ENCODE results near the gene FER1L5.

Gene FER1L5

GRCh38 chr2:96622544-96622943 lies 20.0 kb upstream of the FER1L5 start:
- TF ChIP-seq GATA3 (IDR thresholded peaks at IDR 0.05; ENCODE audit: low read depth, low read length) = no peak
- TF ChIP-seq GATA2 (IDR thresholded peaks at IDR 0.05; ENCODE audit: low read depth, low read length) = no peak

DNA sequence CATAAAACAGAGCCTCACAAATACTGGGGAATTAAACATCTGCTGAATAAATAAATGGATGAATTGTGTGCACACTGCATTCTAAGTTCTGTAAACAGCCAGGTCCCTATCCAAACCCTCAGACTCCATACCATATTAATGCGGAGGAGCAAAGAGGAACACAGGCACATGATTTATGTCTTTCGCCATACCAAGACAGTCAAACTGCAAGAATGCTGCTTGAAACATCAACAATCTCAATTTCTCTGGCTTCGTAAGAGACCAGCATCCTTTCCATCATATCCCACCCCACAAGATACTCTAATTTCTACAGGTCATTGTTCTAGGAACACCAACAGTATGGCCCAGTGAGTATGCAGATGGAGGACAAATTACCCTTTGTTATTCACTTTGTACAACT lies 19.4 kb upstream of the FER1L5 start:
- no peak for TF ChIP-seq GATA3 (IDR thresholded peaks at IDR 0.05; ENCODE audit: low read depth, low read length)
- TF ChIP-seq GATA2 (IDR thresholded peaks at IDR 0.05; ENCODE audit: low read depth, low read length) = no peak

GRCh38 chr2:96625571-96626552 lies 16.7 kb upstream of the FER1L5 start:
- no peak for TF ChIP-seq GATA3 (IDR thresholded peaks at IDR 0.05; ENCODE audit: low read depth, low read length)
- no peak for TF ChIP-seq GATA2 (IDR thresholded peaks at IDR 0.05; ENCODE audit: low read depth, low read length)

- no peak for TF ChIP-seq GATA3 (IDR thresholded peaks at IDR 0.05; ENCODE audit: low read depth, low read length)
- TF ChIP-seq GATA2 (IDR thresholded peaks at IDR 0.05; ENCODE audit: low read depth, low read length) = no peak
Observed at GRCh38 chr2:96626553-96626942, 16.0 kb upstream of the FER1L5 start.

DNA sequence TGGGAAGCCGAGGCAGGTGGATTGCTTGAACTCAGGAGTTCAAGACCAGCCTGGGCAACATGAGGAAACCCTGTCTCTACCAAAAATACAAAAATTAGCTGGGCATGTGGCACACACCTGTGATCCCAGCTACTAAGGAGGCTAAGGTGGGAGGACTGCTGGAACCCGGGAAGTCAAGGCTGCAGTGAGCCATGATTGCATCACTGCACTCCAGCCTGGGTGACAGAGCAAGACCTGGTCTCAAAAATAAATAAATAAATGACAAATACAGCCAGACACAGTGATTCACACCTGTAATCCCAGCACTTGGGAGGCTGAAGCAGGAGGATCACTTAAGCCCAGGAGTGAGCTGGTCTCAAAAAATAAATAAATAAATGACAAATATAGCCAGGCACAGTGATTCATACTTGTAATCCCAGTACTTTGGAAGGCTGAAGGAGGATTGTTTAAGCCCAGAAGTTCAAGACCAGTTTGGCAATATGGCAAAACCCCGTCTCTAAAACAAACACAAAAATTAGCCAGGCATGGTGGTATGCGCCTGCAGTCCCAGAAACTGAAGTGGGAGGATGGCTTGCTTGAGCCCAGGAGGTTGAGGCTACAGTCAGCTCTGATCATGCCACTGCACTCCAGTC lies 10.6 kb upstream of the FER1L5 start:
- TF ChIP-seq GATA2 (IDR thresholded peaks at IDR 0.05; ENCODE audit: low read depth, low read length) = no peak
- TF ChIP-seq GATA3 (IDR thresholded peaks at IDR 0.05; ENCODE audit: low read depth, low read length) = no peak

DNA sequence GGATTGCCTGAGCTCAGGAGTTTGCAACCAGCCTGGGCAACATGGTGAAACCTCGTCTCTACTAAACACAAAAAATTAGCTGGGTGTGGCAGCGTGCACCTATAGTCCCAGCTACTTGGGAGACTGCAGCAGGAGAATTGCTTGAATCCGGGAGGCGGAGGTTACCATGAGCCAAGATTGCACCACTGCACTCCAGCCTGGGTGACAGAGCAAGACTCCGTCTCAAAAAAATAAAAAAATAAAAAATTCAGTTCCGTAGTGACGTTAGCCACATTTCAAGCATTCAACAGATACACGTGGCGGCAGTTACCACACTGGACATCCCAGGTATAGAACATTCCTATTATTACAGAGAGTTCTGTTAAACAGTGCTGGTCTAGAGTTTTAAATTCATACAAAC lies 8.9 kb upstream of the FER1L5 start:
- TF ChIP-seq GATA2 (IDR thresholded peaks at IDR 0.05; ENCODE audit: low read depth, low read length) (no peak), GATA3 (IDR thresholded peaks at IDR 0.05; ENCODE audit: low read depth, low read length) (no peak)

GRCh38 chr2:96636551-96637171 lies 5.9 kb upstream of the FER1L5 start:
- TF ChIP-seq GATA2 (IDR thresholded peaks at IDR 0.05; ENCODE audit: low read depth, low read length) (no peak), GATA3 (IDR thresholded peaks at IDR 0.05; ENCODE audit: low read depth, low read length) (no peak)

GRCh38 chr2:96637385-96638143 lies 5.0 kb upstream of the FER1L5 start:
- TF ChIP-seq GATA2 (IDR thresholded peaks at IDR 0.05; ENCODE audit: low read depth, low read length) (no peak), GATA3 (IDR thresholded peaks at IDR 0.05; ENCODE audit: low read depth, low read length) (no peak)

GRCh38 chr2:96638144-96639121 lies 4.1 kb upstream of the FER1L5 start, which contains the start of gene KANSL3:
Gene KANSL3 (minus strand): TSS chr2:96638312. CDS start chr2:96637135, 1,177 bp downstream.
- TF ChIP-seq GATA3 (IDR thresholded peaks at IDR 0.05; ENCODE audit: low read depth, low read length) = no peak
- no peak for TF ChIP-seq GATA2 (IDR thresholded peaks at IDR 0.05; ENCODE audit: low read depth, low read length)

DNA sequence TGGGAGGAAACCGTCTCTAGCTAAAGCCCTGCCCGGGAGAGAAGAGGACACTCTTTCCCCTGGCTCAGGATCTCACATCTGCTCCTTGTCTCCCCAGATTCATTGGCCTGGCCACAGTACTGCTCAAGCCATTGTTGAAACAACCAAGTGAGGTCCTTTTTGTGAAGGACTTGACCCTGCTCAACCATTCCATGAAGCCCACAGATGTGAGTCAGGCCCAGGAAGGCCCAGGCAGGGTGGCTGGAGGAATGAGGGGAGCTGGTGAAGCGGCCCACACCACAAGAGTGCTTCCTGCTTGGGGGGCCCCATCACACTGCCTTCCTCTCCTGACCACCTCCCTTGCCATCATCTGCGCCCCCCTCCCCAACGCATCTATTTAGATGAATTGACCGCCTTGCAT lies 5.1 kb downstream of the FER1L5 start:
- TF ChIP-seq GATA2 (IDR thresholded peaks at IDR 0.05; ENCODE audit: low read depth, low read length) (no peak), GATA3 (IDR thresholded peaks at IDR 0.05; ENCODE audit: low read depth, low read length) (no peak)

- TF ChIP-seq GATA2 (IDR thresholded peaks at IDR 0.05; ENCODE audit: low read depth, low read length) (no peak), GATA3 (IDR thresholded peaks at IDR 0.05; ENCODE audit: low read depth, low read length) (no peak)
Observed at GRCh38 chr2:96648306-96648930, 5.9 kb downstream of the FER1L5 start.

DNA sequence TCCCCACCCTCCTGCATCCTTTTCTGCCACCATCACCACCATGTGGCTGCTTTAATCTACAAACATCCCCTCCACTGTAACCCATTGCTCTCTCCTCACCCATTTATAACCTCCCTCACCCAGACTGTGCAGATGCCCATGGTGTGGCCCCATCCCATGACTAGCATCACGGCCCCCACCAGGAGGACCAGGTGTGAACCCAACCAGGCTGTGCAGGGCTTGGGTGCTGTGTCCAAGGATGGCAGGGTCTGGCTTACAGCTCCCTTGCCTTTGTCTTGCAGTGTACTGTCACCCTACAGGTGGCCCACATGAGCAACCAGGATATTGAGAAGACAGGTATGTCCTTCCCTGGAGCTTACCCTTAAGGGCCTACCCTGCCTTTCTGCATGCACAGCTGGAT lies 6.8 kb downstream of the FER1L5 start:
- TF ChIP-seq GATA3 (IDR thresholded peaks at IDR 0.05; ENCODE audit: low read depth, low read length) (no peak), GATA2 (IDR thresholded peaks at IDR 0.05; ENCODE audit: low read depth, low read length) (no peak)
